ENCODE measurements around the gene BAK1. TPM values are rescaled to one million over a fixed set of nuclear protein-coding genes. Genes with fewer than 3 reads are reported as not detected.

Gene BAK1
- total and polyA plus RNA-seq, 2 experiments from 2014 or later = 18.6 to 33.1 TPM

GRCh38 chr6:33602180-33602579 is 22.1 kb upstream of the BAK1 start:
- H3K9me3 ChIP-seq (ENCODE audit: low read depth) = no peaks in the 10 kb centered on the region
- H3K79me2 ChIP-seq = no peaks in the 10 kb centered on the region
- H2AFZ ChIP-seq = no peak overlapping the region
- no peak overlapping the region for H3K27ac ChIP-seq
- no peak overlapping the region for H3K4me3 ChIP-seq
- no peak overlapping the region for H3K4me2 ChIP-seq
- H4K20me1 ChIP-seq (ENCODE audit: insufficient read depth, poor library complexity, severe bottlenecking) = no peaks in the 10 kb centered on the region
- no peaks in the 10 kb centered on the region for H3K4me1 ChIP-seq (ENCODE audit: insufficient read depth)
- H3K36me3 ChIP-seq (replicated peaks; ENCODE audit: insufficient read depth, low read depth) = no peaks in the 10 kb centered on the region
- H3K9me2 ChIP-seq (replicated peaks; ENCODE audit: insufficient read depth) = no peaks in the 10 kb centered on the region
- TF ChIP-seq EZH2 (IDR thresholded peaks at IDR 0.05; ENCODE audit: borderline replicate concordance) (no peak), EZH2phosphoT487 (IDR thresholded peaks at IDR 0.05; ENCODE audit: low read depth, severe bottlenecking, unreplicated experiment) (no peak), CTCF (IDR thresholded peaks at IDR 0.05; ENCODE audit: poor library complexity) (no peak)
- DNase-seq (ENCODE audit: low spot score) = no peak
- WGBS (ENCODE audit: low lambda C conversion rate, missing lambda C conversion rate) = 76% methylated on average over 2 of the region's 2 CpGs
- H3K27me3 ChIP-seq = no peaks in the 10 kb centered on the region

GRCh38 chr6:33600761-33601160 is 20.7 kb upstream of the BAK1 start:
- H2AFZ ChIP-seq = no peak overlapping the region
- H3K79me2 ChIP-seq = no peaks in the 10 kb centered on the region
- 93% methylated on average over 6 of the region's 6 CpGs for WGBS (ENCODE audit: low lambda C conversion rate, missing lambda C conversion rate)
- no peak overlapping the region for H3K27ac ChIP-seq
- no peaks in the 10 kb centered on the region for H4K20me1 ChIP-seq (ENCODE audit: insufficient read depth, poor library complexity, severe bottlenecking)
- no peak overlapping the region for H3K4me2 ChIP-seq
- H3K4me3 ChIP-seq = no peak overlapping the region
- TF ChIP-seq CTCF (IDR thresholded peaks at IDR 0.05; ENCODE audit: poor library complexity) (no peak), EZH2 (IDR thresholded peaks at IDR 0.05; ENCODE audit: borderline replicate concordance) (no peak)
- no peaks in the 10 kb centered on the region for H3K9me3 ChIP-seq (ENCODE audit: low read depth)
- no peaks in the 10 kb centered on the region for H3K36me3 ChIP-seq (replicated peaks; ENCODE audit: insufficient read depth, low read depth)
- no peak for DNase-seq (ENCODE audit: low spot score)
- no peaks in the 10 kb centered on the region for H3K9me2 ChIP-seq (replicated peaks; ENCODE audit: insufficient read depth)
- no peaks in the 10 kb centered on the region for H3K4me1 ChIP-seq (ENCODE audit: insufficient read depth)
- no peaks in the 10 kb centered on the region for H3K27me3 ChIP-seq

GRCh38 chr6:33599413-33599938 is 19.4 kb upstream of the BAK1 start:
- Histone ChIP-seq H3K4me1 (ENCODE audit: insufficient read depth) (no peaks in the 10 kb centered on the region), H3K27ac (no peak overlapping the region), H3K9me3 (ENCODE audit: low read depth) (no peaks in the 10 kb centered on the region), H3K4me2 (no peak overlapping the region), H2AFZ (no peak overlapping the region), H3K27me3 (no peaks in the 10 kb centered on the region), H4K20me1 (ENCODE audit: insufficient read depth, poor library complexity, severe bottlenecking) (no peaks in the 10 kb centered on the region), H3K9me2 (replicated peaks; ENCODE audit: insufficient read depth) (no peaks in the 10 kb centered on the region), H3K79me2 (no peaks in the 10 kb centered on the region), H3K4me3 (no peak overlapping the region), H3K36me3 (replicated peaks; ENCODE audit: insufficient read depth, low read depth) (no peaks in the 10 kb centered on the region)
- 72% methylated on average over 9 of the region's 9 CpGs for WGBS (ENCODE audit: low lambda C conversion rate, missing lambda C conversion rate)
- no peak for TF ChIP-seq EZH2phosphoT487 (IDR thresholded peaks at IDR 0.05; ENCODE audit: low read depth, severe bottlenecking, unreplicated experiment)
- no peak for TF ChIP-seq EZH2 (IDR thresholded peaks at IDR 0.05; ENCODE audit: borderline replicate concordance)
- no peak for TF ChIP-seq CTCF (IDR thresholded peaks at IDR 0.05; ENCODE audit: poor library complexity)
- no peak for DNase-seq (ENCODE audit: low spot score)

All from hepatocyte (in vitro differentiated cells).